ENCODE data around the gene RTTN. TPM values are rescaled to one million over a fixed set of nuclear protein-coding genes. Genes with fewer than 3 reads are reported as not detected.

RTTN gene
- total and polyA plus RNA-seq, 4 donors: 1.1 to 14.3 (median 8.8) TPM

GRCh38 chr18:70149616-70150301, 55.7 kb downstream of the RTTN start:
- TF ChIP-seq ZBTB33 (IDR thresholded peaks at IDR 0.05) (no peak), MAX (IDR thresholded peaks at IDR 0.05) (no peak), FOXA2 (IDR thresholded peaks at IDR 0.05) (no peak), JUND (IDR thresholded peaks at IDR 0.05) (no peak)
- Histone ChIP-seq H3K36me3 (ENCODE audit: control insufficient read depth in 4 of 4, insufficient read depth in 3 of 4, low read depth in 1 of 4, low read length in 3 of 4) (peaks cover 0 to 46% (median 16%) of the 10 kb centered on the region in 4 donors), H3K27ac (ENCODE audit: low read depth in 1 of 2, low read length in 2 of 2) (no peak overlapping the region), H3K4me1 (ENCODE audit: control insufficient read depth in 4 of 4, insufficient read depth in 4 of 4, low read length in 3 of 4) (peaks cover 0 to 1% (median 0%) of the 10 kb centered on the region in 4 donors), H3K4me3 (ENCODE audit: low read depth in 1 of 3, low read length in 3 of 3) (no peak overlapping the region), H3K9ac (ENCODE audit: low read depth in 1 of 2, low read length in 2 of 2) (no peak overlapping the region), H3K27me3 (ENCODE audit: control insufficient read depth in 4 of 4, insufficient read depth in 4 of 4, low read length in 3 of 4) (no peaks in the 10 kb centered on the region), H3K9me3 (ENCODE audit: control insufficient read depth in 4 of 4, low read length in 3 of 4) (no peaks in the 10 kb centered on the region)
- DNase-seq (ENCODE audit: low spot score): no peak
- 95% methylated on average over 5 of the region's 5 CpGs for WGBS

GRCh38 chr18:70149156-70149555, 56.3 kb downstream of the RTTN start:
- Histone ChIP-seq H3K36me3 (ENCODE audit: control insufficient read depth in 4 of 4, insufficient read depth in 3 of 4, low read depth in 1 of 4, low read length in 3 of 4) (peaks cover 0 to 50% (median 18%) of the 10 kb centered on the region in 4 donors), H3K27me3 (ENCODE audit: control insufficient read depth in 4 of 4, insufficient read depth in 4 of 4, low read length in 3 of 4) (no peaks in the 10 kb centered on the region), H3K9ac (ENCODE audit: low read depth in 1 of 2, low read length in 2 of 2) (no peak overlapping the region), H3K27ac (ENCODE audit: low read depth in 1 of 2, low read length in 2 of 2) (no peak overlapping the region), H3K4me1 (ENCODE audit: control insufficient read depth in 4 of 4, insufficient read depth in 4 of 4, low read length in 3 of 4) (peaks cover 0 to 1% (median 0%) of the 10 kb centered on the region in 4 donors), H3K4me3 (ENCODE audit: low read depth in 1 of 3, low read length in 3 of 3) (no peak overlapping the region), H3K9me3 (ENCODE audit: control insufficient read depth in 4 of 4, low read length in 3 of 4) (no peaks in the 10 kb centered on the region)
- WGBS: 98% methylated on average over 2 of the region's 2 CpGs
- TF ChIP-seq SP1 (IDR thresholded peaks at IDR 0.05) (no peak), YY1 (IDR thresholded peaks at IDR 0.05) (no peak), HNF4A (conservative IDR thresholded peaks at IDR 0.05) (no peak), GABPA (IDR thresholded peaks at IDR 0.05 in 1 of 2, conservative IDR thresholded peaks at IDR 0.05 in 1 of 2) (no peak), FOXA2 (IDR thresholded peaks at IDR 0.05) (no peak), FOXA1 (IDR thresholded peaks at IDR 0.05) (no peak), ZBTB33 (IDR thresholded peaks at IDR 0.05) (no peak), EGR1 (IDR thresholded peaks at IDR 0.05; ENCODE audit: low read depth in 2 of 2) (no peak), JUND (IDR thresholded peaks at IDR 0.05) (no peak), MAX (IDR thresholded peaks at IDR 0.05) (no peak), RXRA (IDR thresholded peaks at IDR 0.05) (no peak), NR2F2 (IDR thresholded peaks at IDR 0.05) (no peak), HNF4G (IDR thresholded peaks at IDR 0.05) (no peak), TAF1 (conservative IDR thresholded peaks at IDR 0.05) (no peak)
- TF ChIP-seq, protein P1, sequence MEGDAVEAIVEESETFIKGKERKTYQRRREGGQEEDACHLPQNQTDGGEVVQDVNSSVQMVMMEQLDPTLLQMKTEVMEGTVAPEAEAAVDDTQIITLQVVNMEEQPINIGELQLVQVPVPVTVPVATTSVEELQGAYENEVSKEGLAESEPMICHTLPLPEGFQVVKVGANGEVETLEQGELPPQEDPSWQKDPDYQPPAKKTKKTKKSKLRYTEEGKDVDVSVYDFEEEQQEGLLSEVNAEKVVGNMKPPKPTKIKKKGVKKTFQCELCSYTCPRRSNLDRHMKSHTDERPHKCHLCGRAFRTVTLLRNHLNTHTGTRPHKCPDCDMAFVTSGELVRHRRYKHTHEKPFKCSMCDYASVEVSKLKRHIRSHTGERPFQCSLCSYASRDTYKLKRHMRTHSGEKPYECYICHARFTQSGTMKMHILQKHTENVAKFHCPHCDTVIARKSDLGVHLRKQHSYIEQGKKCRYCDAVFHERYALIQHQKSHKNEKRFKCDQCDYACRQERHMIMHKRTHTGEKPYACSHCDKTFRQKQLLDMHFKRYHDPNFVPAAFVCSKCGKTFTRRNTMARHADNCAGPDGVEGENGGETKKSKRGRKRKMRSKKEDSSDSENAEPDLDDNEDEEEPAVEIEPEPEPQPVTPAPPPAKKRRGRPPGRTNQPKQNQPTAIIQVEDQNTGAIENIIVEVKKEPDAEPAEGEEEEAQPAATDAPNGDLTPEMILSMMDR (IDR thresholded peaks at IDR 0.05; ENCODE audit: low read depth, low read length, missing input control): no peak
- TF ChIP-seq, protein P2, sequence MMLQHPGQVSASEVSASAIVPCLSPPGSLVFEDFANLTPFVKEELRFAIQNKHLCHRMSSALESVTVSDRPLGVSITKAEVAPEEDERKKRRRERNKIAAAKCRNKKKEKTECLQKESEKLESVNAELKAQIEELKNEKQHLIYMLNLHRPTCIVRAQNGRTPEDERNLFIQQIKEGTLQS (IDR thresholded peaks at IDR 0.05): no peak
- DNase-seq (ENCODE audit: low spot score): no peak
